K562 (cell line): ENCODE measurements around the gene S100P. TPM values are rescaled to one million over a fixed set of nuclear protein-coding genes. Genes with fewer than 3 reads are reported as not detected.

Experiments used
- ETV1 ChIP-seq: fragments of 450-650 bp; conservative IDR thresholded peaks from 2 replicates; pipeline ENCODE4 v1.6.1; 2016; ENCODE audit warnings: missing genetic modification characterization, control low read depth, low read depth, missing compliant biosample characterization
- GATAD2B ChIP-seq: fragments of 450-650 bp; IDR thresholded peaks from 2 replicates; pipeline ENCODE4 v1.6.1; 2017; ENCODE audit warnings: mild to moderate bottlenecking, borderline replicate concordance
- HDAC8 ChIP-seq: fragments of 450-650 bp; IDR thresholded peaks from 2 replicates; pipeline ENCODE4 v1.6.1; 2016; ENCODE audit warnings: mild to moderate bottlenecking, missing genetic modification characterization, moderate library complexity, missing compliant biosample characterization
- PHF20 ChIP-seq: fragments of 450-650 bp; IDR thresholded peaks from 2 replicates; pipeline ENCODE4 v1.6.1; 2018; ENCODE audit not compliant: partially characterized antibody
- TBL1XR1 ChIP-seq, 2 experiments: IDR thresholded peaks; 2 replicates each; pipeline ENCODE4 v1.6.1; 2012; ENCODE audit warnings: improper control_type of control experiment in 2 of 2, low read length in 2 of 2, mild to moderate bottlenecking in 1 of 2
- TRIM28 ChIP-seq: fragments of 450-650 bp; IDR thresholded peaks from 2 replicates; pipeline ENCODE4 v1.6.1; 2017
- ZNF311 ChIP-seq: fragments of 250-450 bp; sonication (Bioruptor Pico); IDR thresholded peaks from 2 replicates; pipeline ENCODE4 v1.4.0; 2020; ENCODE audit warnings: mild to moderate bottlenecking, moderate library complexity
- polyA plus RNA-seq, 8 experiments: library from polyadenylated mRNA; depleted of rRNA in 4 of 8; stranded (reverse) in 5 of 8; unstranded in 3 of 8; fragments of >200 nt; fragmentation: Nextera tagmentation in 2 of 8; fragmentation: Illumina TruSeq in 1 of 8; extraction: Ambion mirVana in 2 of 8; extraction: Trizol in 1 of 8; gene quantifications; 2 replicates each; pipeline versions ENCODE4 v1.2.1 to v1.2.3, GENCODE V29; 2011 to 2014; ENCODE audit warnings: inconsistent platforms in 1 of 8, missing spikeins in 1 of 8
- total RNA-seq, 7 experiments: library from RNA; depleted of rRNA in 6 of 7; stranded (reverse); fragments of >200 nt in 6 of 7; fragmentation: Illumina TruSeq in 2 of 7; extraction: Trizol in 2 of 7; gene quantifications; 2 replicates each; pipeline versions ENCODE4 v1.2.1 to v1.2.3, GENCODE V29; 2011 to 2021; ENCODE audit warnings: low replicate concordance in 1 of 7
- TF ChIP-seq, protein P1 (sequence below): fragments of 250-450 bp; sonication (Bioruptor Pico); IDR thresholded peaks from 2 replicates; pipeline ENCODE4 v1.5.0; 2020; ENCODE audit warnings: mild to moderate bottlenecking
- TF ChIP-seq, protein P2 (sequence below): fragments of 250-450 bp; sonication (Bioruptor Pico); IDR thresholded peaks from 2 replicates; pipeline ENCODE4 v1.5.0; 2020; ENCODE audit warnings: mild to moderate bottlenecking, borderline replicate concordance
- TF ChIP-seq, protein P3 (sequence below), 2 experiments: IDR thresholded peaks; 2 replicates each; pipeline ENCODE4 v1.6.1; 2012; ENCODE audit warnings: improper control_type of control experiment in 2 of 2, low read depth in 2 of 2, low read length in 2 of 2, borderline replicate concordance in 1 of 2
- TF ChIP-seq, protein P4 (sequence below): sonication (generic); formaldehyde crosslinking; IDR thresholded peaks from 2 replicates; pipeline ENCODE4 v1.8.0; 2023; ENCODE audit warnings: mild to moderate bottlenecking, missing genetic modification reagents
- TF ChIP-seq, protein P5 (sequence below): fragments of 250-450 bp; sonication (Bioruptor Pico); IDR thresholded peaks from 2 replicates; pipeline ENCODE4 v1.4.0; 2020; ENCODE audit warnings: mild to moderate bottlenecking, moderate library complexity, borderline replicate concordance

S100P gene
- total and polyA plus RNA-seq, 9 of the 15 experiments (the other 6 are each of a cell fraction or from before 2014, with no cell fraction given), result 4.1 to 23.8 (median 7.5) TPM

DNA sequence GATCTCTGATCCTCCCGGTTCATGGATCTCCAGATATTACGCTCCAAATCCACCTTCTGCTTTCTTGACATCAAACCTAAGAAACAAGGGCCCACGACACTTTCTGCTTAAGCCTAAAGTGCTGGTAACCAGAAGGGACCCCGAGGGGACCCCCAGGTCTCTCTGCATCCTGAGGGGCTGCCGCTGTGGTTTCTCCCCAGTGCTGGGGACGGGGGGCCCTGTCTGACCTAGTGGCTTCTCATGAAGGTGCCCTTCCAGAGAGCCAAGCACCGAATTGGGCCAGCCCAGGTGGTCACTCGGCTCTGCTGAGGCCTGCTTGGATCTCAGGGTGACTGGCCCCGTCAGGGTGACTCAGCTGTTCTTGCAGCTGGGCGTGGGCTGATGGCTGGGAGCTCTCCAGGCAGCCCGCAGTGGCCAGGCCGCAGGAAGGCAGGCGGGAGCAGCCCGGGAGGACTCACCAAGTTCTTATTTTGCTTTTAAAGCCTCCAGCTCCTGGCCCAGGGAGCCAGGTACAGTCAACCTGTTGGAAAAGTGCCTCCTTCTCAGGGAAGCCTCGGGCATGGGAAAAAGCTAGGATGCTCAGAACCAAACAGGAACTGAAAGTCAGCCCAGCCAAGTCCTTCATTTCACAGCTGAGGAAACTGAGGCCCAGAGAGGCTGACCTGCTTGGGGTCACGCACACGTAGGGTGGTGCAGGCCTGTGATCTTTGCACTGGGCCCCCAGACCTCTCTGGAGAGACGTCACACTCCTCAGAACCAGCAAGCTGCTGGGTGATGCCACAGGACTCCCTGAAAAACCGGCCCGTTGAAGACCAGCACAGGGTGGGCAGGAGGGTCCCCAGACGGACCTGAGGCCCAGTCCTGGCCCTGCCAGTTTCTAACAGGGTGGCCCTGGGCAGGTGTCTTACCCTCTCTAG, 39.0 kb downstream of the S100P start (continued):
- TF ChIP-seq, protein P1, sequence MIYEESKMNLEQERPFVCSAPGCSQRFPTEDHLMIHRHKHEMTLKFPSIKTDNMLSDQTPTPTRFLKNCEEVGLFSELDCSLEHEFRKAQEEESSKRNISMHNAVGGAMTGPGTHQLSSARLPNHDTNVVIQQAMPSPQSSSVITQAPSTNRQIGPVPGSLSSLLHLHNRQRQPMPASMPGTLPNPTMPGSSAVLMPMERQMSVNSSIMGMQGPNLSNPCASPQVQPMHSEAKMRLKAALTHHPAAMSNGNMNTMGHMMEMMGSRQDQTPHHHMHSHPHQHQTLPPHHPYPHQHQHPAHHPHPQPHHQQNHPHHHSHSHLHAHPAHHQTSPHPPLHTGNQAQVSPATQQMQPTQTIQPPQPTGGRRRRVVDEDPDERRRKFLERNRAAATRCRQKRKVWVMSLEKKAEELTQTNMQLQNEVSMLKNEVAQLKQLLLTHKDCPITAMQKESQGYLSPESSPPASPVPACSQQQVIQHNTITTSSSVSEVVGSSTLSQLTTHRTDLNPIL (CRISPR knock-in tag), result peak; percentile 58; the same call in 1 of the 2 replicates
- TF ChIP-seq, protein P2, sequence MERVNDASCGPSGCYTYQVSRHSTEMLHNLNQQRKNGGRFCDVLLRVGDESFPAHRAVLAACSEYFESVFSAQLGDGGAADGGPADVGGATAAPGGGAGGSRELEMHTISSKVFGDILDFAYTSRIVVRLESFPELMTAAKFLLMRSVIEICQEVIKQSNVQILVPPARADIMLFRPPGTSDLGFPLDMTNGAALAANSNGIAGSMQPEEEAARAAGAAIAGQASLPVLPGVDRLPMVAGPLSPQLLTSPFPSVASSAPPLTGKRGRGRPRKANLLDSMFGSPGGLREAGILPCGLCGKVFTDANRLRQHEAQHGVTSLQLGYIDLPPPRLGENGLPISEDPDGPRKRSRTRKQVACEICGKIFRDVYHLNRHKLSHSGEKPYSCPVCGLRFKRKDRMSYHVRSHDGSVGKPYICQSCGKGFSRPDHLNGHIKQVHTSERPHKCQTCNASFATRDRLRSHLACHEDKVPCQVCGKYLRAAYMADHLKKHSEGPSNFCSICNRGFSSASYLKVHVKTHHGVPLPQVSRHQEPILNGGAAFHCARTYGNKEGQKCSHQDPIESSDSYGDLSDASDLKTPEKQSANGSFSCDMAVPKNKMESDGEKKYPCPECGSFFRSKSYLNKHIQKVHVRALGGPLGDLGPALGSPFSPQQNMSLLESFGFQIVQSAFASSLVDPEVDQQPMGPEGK (CRISPR knock-in tag), result 0 out of 2 replicates have a peak, but pooled peaks have one; percentile 6
- TF ChIP-seq ZNF311 (CRISPR knock-in tag) (0 out of 2 replicates have a peak, but pooled peaks have one; percentile 25), PHF20 (peak; percentile 17), TBL1XR1 (IDR thresholded peaks at IDR 0.05; ENCODE audit: low read length in 2 of 2) (peak in 1 of 2 experiments; percentile 53; a peak in 1 of 4 replicates), ETV1 (tag) (peak; percentile 47; the same call in 1 of the 2 replicates), GATAD2B (no peak), TRIM28 (peak; percentile 68), HDAC8 (peak; percentile 79)
- TF ChIP-seq, protein P3, sequence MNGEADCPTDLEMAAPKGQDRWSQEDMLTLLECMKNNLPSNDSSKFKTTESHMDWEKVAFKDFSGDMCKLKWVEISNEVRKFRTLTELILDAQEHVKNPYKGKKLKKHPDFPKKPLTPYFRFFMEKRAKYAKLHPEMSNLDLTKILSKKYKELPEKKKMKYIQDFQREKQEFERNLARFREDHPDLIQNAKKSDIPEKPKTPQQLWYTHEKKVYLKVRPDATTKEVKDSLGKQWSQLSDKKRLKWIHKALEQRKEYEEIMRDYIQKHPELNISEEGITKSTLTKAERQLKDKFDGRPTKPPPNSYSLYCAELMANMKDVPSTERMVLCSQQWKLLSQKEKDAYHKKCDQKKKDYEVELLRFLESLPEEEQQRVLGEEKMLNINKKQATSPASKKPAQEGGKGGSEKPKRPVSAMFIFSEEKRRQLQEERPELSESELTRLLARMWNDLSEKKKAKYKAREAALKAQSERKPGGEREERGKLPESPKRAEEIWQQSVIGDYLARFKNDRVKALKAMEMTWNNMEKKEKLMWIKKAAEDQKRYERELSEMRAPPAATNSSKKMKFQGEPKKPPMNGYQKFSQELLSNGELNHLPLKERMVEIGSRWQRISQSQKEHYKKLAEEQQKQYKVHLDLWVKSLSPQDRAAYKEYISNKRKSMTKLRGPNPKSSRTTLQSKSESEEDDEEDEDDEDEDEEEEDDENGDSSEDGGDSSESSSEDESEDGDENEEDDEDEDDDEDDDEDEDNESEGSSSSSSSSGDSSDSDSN (IDR thresholded peaks at IDR 0.05; ENCODE audit: borderline replicate concordance in 1 of 2, low read depth in 2 of 2, low read length in 2 of 2), result peak in 1 of 2 experiments; percentile 78; a peak in 1 of 4 replicates
- TF ChIP-seq, protein P4, sequence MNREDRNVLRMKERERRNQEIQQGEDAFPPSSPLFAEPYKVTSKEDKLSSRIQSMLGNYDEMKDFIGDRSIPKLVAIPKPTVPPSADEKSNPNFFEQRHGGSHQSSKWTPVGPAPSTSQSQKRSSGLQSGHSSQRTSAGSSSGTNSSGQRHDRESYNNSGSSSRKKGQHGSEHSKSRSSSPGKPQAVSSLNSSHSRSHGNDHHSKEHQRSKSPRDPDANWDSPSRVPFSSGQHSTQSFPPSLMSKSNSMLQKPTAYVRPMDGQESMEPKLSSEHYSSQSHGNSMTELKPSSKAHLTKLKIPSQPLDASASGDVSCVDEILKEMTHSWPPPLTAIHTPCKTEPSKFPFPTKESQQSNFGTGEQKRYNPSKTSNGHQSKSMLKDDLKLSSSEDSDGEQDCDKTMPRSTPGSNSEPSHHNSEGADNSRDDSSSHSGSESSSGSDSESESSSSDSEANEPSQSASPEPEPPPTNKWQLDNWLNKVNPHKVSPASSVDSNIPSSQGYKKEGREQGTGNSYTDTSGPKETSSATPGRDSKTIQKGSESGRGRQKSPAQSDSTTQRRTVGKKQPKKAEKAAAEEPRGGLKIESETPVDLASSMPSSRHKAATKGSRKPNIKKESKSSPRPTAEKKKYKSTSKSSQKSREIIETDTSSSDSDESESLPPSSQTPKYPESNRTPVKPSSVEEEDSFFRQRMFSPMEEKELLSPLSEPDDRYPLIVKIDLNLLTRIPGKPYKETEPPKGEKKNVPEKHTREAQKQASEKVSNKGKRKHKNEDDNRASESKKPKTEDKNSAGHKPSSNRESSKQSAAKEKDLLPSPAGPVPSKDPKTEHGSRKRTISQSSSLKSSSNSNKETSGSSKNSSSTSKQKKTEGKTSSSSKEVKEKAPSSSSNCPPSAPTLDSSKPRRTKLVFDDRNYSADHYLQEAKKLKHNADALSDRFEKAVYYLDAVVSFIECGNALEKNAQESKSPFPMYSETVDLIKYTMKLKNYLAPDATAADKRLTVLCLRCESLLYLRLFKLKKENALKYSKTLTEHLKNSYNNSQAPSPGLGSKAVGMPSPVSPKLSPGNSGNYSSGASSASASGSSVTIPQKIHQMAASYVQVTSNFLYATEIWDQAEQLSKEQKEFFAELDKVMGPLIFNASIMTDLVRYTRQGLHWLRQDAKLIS (CRISPR knock-in tag), result 0 out of 2 replicates have a peak, but pooled peaks have one; percentile 64
- TF ChIP-seq, protein P5, sequence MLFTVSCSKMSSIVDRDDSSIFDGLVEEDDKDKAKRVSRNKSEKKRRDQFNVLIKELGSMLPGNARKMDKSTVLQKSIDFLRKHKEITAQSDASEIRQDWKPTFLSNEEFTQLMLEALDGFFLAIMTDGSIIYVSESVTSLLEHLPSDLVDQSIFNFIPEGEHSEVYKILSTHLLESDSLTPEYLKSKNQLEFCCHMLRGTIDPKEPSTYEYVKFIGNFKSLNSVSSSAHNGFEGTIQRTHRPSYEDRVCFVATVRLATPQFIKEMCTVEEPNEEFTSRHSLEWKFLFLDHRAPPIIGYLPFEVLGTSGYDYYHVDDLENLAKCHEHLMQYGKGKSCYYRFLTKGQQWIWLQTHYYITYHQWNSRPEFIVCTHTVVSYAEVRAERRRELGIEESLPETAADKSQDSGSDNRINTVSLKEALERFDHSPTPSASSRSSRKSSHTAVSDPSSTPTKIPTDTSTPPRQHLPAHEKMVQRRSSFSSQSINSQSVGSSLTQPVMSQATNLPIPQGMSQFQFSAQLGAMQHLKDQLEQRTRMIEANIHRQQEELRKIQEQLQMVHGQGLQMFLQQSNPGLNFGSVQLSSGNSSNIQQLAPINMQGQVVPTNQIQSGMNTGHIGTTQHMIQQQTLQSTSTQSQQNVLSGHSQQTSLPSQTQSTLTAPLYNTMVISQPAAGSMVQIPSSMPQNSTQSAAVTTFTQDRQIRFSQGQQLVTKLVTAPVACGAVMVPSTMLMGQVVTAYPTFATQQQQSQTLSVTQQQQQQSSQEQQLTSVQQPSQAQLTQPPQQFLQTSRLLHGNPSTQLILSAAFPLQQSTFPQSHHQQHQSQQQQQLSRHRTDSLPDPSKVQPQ (CRISPR knock-in tag), result no peak
